ENCODE results near the gene RASD2.

DNA sequence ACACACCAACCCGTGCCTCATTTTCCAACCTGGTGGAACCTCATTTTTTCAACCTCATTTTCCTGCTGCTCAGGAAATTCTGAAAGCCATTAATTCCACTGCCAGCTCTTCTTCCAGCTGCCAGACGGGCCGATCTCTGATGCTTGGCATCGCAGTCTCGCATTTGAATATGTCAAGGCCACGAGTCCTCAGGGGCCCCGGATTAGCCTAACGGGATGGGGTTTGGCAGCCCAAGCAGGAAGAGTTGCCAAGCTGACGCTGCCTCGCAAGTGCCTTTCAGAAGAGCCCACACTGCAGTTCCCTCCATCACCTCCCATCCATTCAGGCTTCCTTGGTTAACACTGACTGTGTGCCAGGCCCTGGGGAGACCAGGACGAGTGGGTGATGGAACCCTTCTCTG is 8.7 kb downstream of the RASD2 start:
- no peak for TF ChIP-seq CTCF (conservative IDR thresholded peaks at IDR 0.05; ENCODE audit: low read length)
- no peak for TF ChIP-seq EZH2phosphoT487 (IDR thresholded peaks at IDR 0.05; ENCODE audit: borderline replicate concordance, low read depth, low read length)

Measured in OCI-LY7 (cell line).